Erythroblast (primary cell): ENCODE results near the gene CCDC40.

Experiments used
- GATA1 ChIP-seq: IDR thresholded peaks from 2 replicates; pipeline ENCODE4 v1.6.1; 2011; ENCODE audit warnings: low read depth, mild to moderate bottlenecking, control low read depth, low read length, moderate library complexity
- POLR2A ChIP-seq: IDR thresholded peaks from 2 replicates; pipeline ENCODE4 v1.6.1; 2011; ENCODE audit warnings: mild to moderate bottlenecking, low read length

DNA sequence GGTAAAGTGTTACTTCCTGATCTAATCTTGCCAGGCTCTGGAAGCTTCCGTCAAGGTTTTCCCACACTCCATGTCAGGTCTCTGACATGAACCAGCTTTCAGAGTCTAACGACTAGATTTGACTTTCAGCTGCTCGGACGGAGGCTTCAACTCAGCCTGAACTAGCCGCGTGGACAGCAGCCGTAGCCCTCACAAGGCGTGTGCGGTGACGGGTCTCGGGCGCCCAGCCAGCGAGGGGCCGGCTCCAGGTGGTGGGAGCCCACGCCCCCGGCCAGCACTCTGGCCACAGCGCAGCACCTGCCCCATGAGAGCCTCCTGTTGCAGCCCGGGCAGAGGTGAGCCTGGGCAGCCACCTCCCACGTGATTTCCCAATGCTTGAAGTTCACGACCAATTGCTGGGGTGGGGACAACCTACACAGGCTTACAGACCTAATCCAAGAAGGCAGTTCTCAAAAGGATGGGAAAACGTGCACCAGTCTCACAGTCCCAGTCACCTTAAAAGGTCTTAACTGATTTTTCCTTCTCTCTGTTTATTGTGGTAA lies 46.3 kb upstream of the CCDC40 start:
- TF ChIP-seq GATA1 (no peak), POLR2A (no peak)
